Measurements from ENCODE around the gene TSC1. TPM values are rescaled to one million over a fixed set of nuclear protein-coding genes. Genes with fewer than 3 reads are reported as not detected.

Gene TSC1
- total RNA-seq, 2 experiments from 2014 or later = 20.7 to 23.2 TPM

DNA sequence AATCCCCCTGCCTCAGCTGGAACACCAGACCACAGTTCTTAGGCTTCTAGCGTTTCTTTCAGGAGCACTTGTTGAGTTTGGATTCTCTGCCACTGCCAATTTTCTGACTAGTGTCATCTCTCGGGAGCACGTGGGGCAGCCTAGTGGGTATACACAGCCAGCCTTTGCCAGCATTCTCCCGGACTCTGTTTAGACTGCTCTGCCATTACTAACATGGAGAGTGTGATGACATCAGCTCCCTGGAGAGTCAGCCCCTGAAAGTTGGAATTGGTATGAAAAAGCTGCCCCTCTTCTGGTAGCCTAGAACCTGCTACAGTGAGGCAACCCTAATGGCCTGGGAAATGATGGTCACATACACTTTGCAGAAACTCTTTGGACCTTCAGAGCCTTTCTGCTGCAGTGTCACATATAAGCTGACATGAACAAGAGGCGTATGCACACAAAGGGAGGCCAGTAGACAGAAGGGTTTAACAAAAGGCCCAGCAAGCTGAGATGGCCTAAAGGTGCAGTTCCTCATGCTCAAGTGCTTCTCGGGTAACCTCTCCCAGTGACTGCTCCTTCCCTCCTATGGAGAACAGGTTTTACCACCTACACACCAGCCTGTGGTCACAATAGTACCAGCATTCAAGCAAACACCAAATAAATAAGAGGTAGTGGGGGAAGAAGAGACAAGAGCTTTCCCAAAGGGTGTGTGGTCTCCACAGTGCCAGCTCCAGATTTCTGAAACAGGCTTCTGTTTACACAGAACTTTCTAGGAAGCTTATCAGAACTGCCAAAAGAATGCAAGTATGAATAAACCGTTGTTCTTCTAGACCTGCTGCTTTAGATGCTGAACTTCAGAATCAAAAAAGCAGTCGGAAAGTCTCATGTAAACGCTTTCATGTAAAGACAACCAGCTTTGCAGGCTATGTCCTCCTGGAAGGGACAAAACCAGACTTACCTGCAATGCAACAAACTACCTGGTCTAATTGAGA lies 49.3 kb downstream of the TSC1 start:
- no peak for TF ChIP-seq CTCF (IDR thresholded peaks at IDR 0.05)
- H3K36me3 Mint-ChIP-seq (ENCODE audit: low read depth) = peaks cover 7% of the 10 kb centered on the region
- H3K4me1 Mint-ChIP-seq (ENCODE audit: low read depth) = no peaks in the 10 kb centered on the region
- DNase-seq = no peak
- no peaks in the 10 kb centered on the region for H3K9me3 Mint-ChIP-seq
- no peaks in the 10 kb centered on the region for H3K27me3 Mint-ChIP-seq
- no peak overlapping the region for H3K27ac Mint-ChIP-seq
- intact Hi-C loops (cut with micrococcal nuclease) = no loop called here
- CTCF ChIA-PET = interaction anchor here (1.4 kb wide), 1 partner anchor 127 kb away, joined by 4 read pairs; no protein-coding TSS in a partner anchor
- POLR2A ChIA-PET = interaction anchor here (1.4 kb wide), 1 partner anchor 15 kb away, joined by 3 read pairs; no protein-coding TSS in a partner anchor
- ATAC-seq = no peak
- no peak overlapping the region for H3K4me3 Mint-ChIP-seq

- no peaks in the 10 kb centered on the region for H3K27me3 Mint-ChIP-seq
- no peak for DNase-seq
- intact Hi-C loops (cut with micrococcal nuclease) = no loop called here
- no peak for TF ChIP-seq CTCF (IDR thresholded peaks at IDR 0.05)
- no peak for ATAC-seq
- CTCF ChIA-PET = interaction anchor here (1.4 kb wide), 1 partner anchor 10 kb away, joined by 3 read pairs; no protein-coding TSS in a partner anchor
- peaks cover 7% of the 10 kb centered on the region for H3K36me3 Mint-ChIP-seq (ENCODE audit: low read depth)
- H3K4me1 Mint-ChIP-seq (ENCODE audit: low read depth) = no peaks in the 10 kb centered on the region
- H3K9me3 Mint-ChIP-seq = no peaks in the 10 kb centered on the region
- H3K4me3 Mint-ChIP-seq = no peak overlapping the region
- POLR2A ChIA-PET = interaction anchor here (0.6 to 1.4 kb wide), 4 partner anchors 9 to 224 kb away, joined by 3 read pairs; partner anchors contain the start of genes DDX31 and GTF3C4
- no peak overlapping the region for H3K27ac Mint-ChIP-seq
Measured at GRCh38 chr9:132894346-132894745, 50.1 kb downstream of the TSC1 start.

DNA sequence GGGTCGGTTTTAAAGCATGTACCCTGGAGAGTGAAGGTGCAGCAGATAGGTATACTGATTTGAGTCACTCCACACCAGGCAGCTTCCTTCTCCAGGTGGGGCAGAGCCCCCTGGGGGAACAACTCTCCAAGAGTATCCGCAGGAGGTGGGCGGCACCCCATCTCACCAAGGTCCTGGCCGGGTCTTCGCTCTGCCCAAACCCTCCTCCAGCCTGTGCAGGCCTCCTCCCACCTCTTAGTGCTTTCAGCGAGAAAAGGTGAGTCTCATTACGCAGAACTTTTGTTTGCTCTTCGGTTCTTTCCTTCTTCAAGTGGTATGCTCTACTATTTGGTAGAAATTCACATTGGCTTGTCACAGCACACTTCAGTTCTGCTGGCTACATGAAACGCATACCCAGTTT lies 52.0 kb downstream of the TSC1 start:
- H3K27me3 Mint-ChIP-seq = no peaks in the 10 kb centered on the region
- DNase-seq (no peak), ATAC-seq (no peak)
- H3K4me1 Mint-ChIP-seq (ENCODE audit: low read depth) = no peaks in the 10 kb centered on the region
- H3K9me3 Mint-ChIP-seq = no peaks in the 10 kb centered on the region
- CTCF ChIA-PET = interaction anchor here (1.2 to 1.4 kb wide), 3 partner anchors 8 to 9 kb away, joined by 3 to 10 read pairs (median 4); no protein-coding TSS in a partner anchor
- TF ChIP-seq CTCF (IDR thresholded peaks at IDR 0.05) = no peak
- H3K27ac Mint-ChIP-seq = no peak overlapping the region
- POLR2A ChIA-PET = interaction anchor here (1.3 kb wide), 1 partner anchor 10 kb away, joined by 3 read pairs; no protein-coding TSS in a partner anchor
- peaks cover 6% of the 10 kb centered on the region for H3K36me3 Mint-ChIP-seq (ENCODE audit: low read depth)
- no peak overlapping the region for H3K4me3 Mint-ChIP-seq
- intact Hi-C loops (cut with micrococcal nuclease) = no loop called here

DNA sequence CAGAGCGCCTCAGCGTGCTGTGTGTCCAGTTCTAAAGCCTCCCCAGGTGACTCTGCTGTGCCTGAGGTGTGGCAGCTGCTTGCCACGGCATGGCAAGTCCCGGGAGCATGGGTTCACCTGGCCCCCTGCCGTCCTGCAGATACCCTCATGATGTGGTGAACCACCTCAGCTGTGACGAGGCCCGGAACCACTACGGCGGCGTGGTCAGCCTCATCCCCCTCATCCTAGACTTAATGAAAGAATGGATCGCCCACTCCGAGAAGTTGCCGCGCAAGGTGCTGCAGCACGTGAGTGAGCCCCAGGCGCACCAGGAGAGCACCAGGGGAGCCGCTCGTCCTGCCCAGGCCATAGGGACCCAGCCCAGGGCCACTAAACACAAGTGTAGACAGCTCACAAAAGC lies 56.3 kb downstream of the TSC1 start:
- H3K27me3 Mint-ChIP-seq = no peaks in the 10 kb centered on the region
- H3K4me1 Mint-ChIP-seq (ENCODE audit: low read depth) = peaks cover 1% of the 10 kb centered on the region
- ATAC-seq (no peak), DNase-seq (no peak)
- H3K9me3 Mint-ChIP-seq = no peaks in the 10 kb centered on the region
- intact Hi-C loops (cut with micrococcal nuclease) = no loop called here
- CTCF ChIA-PET = no interaction called here
- H3K27ac Mint-ChIP-seq = no peak overlapping the region
- no peaks in the 10 kb centered on the region for H3K36me3 Mint-ChIP-seq (ENCODE audit: low read depth)
- TF ChIP-seq CTCF (IDR thresholded peaks at IDR 0.05) = no peak
- POLR2A ChIA-PET = interaction anchor here (0.6 kb wide), 1 partner anchor 9 kb away, joined by 3 read pairs; no protein-coding TSS in a partner anchor
- no peak overlapping the region for H3K4me3 Mint-ChIP-seq
